HEK293T (cell line): Measurements from ENCODE around the gene TTC39B.

Experiments
- BHLHE40 ChIP-seq: fragments of 450-650 bp; IDR thresholded peaks from 2 replicates; pipeline ENCODE4 v1.6.1; 2016; ENCODE audit warnings: mild to moderate bottlenecking, moderate library complexity, borderline replicate concordance
- FOXK2 ChIP-seq: fragments of 450-650 bp; IDR thresholded peaks from 2 replicates; pipeline ENCODE4 v1.6.1; 2016; ENCODE audit warnings: mild to moderate bottlenecking
- FOXM1 ChIP-seq: fragments of 450-650 bp; IDR thresholded peaks from 2 replicates; pipeline ENCODE4 v1.6.1; 2017; ENCODE audit warnings: mild to moderate bottlenecking, borderline replicate concordance
- LEF1 ChIP-seq: fragments of 450-650 bp; IDR thresholded peaks from 2 replicates; pipeline ENCODE4 v1.6.1; 2017; ENCODE audit warnings: mild to moderate bottlenecking, borderline replicate concordance
- SP1 ChIP-seq: fragments of 450-650 bp; IDR thresholded peaks from 2 replicates; pipeline ENCODE4 v1.6.1; 2017
- SUZ12 ChIP-seq: fragments of 450-650 bp; IDR thresholded peaks from 2 replicates; pipeline ENCODE4 v1.6.1; 2016; ENCODE audit warnings: mild to moderate bottlenecking
- TARDBP ChIP-seq: fragments of 450-650 bp; IDR thresholded peaks from 2 replicates; pipeline ENCODE4 v1.6.1; 2016

- TF ChIP-seq BHLHE40 (no peak), FOXK2 (no peak), SP1 (no peak), TARDBP (no peak), FOXM1 (no peak), SUZ12 (no peak), LEF1 (no peak)
Observed at GRCh38 chr9:15192856-15193255, 114.2 kb downstream of the TTC39B start.
